SHP77 treated with DMSO at 0.1 percent for 48 hours (cell line): ENCODE data around the gene RAPGEF4.

Source experiments
- DNase-seq: peaks from one replicate; lab custom pipeline; 2025; lab: John Stamatoyannopoulos, UW

RAPGEF4 gene

DNA sequence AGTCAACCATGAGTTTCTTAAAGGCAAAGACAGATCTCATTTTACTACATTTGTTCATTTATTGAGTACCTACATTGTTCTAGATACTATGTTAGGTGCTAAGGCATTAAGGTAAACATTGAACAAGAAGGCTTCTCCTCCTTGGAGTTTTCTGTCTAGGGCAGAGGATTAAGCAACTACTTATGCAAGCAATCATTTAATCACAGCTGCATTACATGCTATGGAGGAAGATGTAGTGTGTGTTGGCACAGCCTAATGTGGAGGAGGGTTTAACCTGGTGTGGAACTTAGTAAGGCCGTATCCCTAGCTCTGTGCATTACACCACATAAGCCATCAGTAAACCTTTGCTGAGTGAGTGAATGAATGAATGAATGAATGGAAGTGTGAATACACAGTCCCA, 233.5 kb downstream of the RAPGEF4 start:
- DNase-seq = no peak

DNA sequence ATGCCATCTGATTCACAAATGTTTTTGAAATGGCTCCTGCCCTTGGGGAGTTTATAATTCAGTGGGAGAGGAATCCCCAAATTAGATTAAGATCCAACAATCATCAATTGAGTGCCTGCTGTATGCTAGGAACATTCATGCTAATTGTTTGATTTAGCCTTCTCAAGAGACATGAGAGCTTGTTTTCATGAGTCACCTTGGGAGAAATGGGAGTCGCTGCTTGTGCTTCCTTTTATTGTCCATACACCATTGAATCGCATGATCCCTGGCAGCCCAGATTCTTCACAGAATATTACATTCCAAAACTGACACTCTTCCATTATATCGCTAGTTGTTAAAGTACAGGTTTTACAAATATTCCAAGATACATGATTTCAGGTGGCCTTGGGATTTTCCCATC, 234.0 kb downstream of the RAPGEF4 start:
- DNase-seq = no peak

DNA sequence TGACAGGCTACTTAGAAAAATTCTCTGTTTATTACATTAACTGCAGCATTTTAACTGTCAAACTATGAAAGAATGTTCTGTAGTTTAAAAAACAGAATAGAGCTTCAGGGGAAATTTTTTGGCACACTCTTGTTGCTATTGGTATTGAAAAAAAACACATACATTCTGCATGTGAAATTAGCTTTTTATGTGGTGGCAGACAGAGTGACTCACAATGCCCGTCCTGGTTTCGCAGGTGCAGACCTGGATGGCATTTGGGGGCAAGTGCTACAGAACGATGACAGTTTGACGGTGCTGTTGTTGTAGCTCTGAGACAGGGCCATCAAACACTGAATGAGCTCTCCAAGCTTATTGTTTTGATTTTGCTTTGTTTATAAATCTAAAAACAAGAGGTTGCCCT, 235.0 kb downstream of the RAPGEF4 start:
- DNase-seq = no peak

DNA sequence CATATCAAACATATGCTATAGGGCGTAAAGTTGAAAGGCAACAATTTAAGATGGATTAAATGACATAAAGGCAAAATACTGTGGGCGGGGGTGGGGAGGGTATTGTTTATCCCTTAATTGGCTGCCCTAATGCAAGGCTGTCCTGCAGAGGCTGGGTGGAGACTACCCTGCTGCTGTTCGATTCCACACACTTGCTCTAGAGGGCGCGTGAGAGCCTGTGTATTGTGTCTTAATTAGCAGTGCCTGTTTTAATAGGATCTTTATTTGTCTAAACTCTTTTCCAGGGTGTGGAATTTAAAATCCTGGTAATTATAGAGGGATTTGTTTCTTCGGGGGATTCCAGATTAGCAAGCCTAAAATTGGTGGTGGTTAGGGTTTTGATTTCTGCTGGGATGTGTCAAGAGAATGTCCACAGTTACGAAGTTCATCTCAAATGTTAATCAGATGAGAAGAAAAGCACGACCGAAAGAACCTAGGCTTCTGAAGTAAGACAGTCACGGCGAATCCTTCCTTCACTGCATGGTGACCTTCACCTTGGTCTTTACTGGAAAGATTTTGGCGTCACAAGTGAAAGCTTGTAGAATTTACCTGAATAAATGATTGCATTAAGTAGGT, 236.5 kb downstream of the RAPGEF4 start:
- no peak for DNase-seq

DNA sequence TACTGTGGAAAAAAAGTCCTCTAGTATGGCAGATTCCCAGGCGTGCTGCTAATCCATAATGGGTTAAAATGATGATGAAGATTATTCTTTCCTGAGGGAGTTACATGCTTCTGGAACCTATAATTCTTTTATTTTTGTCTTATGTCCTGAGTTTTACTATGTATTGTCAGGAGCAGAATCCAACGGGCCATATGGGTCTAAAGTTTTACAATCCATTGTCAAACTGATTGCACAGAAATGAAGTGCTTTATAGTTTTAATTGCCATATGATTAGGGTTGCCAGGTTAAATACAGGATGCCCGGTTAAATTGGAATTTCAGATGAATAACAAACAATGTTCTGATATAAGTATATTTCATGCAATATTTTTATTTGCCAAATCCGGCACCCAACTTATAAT, 239.1 kb downstream of the RAPGEF4 start:
- no peak for DNase-seq

DNA sequence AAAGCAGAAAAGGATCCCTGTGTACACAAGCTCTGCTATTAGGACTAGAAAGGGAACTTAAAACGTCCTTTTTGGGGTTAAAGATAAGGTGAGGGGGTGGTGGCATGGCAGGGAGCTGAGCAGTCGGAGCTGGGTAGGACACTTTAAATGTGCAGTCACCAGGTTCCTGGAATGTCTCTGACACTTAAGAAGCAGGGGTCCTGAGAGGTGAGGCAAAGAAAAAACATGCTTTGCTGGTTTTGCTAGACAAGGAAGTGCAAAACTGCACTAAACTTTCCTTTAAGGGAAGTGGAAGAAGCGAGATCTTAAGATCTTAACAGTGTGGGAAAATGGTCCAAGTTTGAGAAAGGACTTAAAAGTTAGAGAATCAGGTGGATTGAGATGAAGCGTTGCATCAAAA, 240.5 kb downstream of the RAPGEF4 start:
- DNase-seq = no peak

DNA sequence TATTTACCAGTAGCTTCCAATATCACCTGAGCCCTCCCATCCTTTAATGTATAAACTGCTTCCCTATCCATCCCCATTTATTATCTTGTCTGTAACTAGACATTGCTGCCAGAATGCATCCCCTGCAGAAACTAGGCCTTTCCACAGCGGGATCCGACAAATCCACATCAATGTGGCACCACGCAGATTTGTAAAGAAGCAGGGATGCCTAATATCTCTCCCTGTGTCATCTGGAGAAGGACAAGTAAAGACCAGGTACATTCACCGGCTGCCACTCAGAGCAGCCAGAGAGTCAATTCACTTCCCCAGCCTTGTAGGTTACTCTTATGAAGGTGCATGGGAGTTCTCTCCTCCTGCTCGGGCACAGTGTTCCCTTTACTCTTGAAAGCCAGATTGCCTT, 241.2 kb downstream of the RAPGEF4 start:
- DNase-seq = no peak

DNA sequence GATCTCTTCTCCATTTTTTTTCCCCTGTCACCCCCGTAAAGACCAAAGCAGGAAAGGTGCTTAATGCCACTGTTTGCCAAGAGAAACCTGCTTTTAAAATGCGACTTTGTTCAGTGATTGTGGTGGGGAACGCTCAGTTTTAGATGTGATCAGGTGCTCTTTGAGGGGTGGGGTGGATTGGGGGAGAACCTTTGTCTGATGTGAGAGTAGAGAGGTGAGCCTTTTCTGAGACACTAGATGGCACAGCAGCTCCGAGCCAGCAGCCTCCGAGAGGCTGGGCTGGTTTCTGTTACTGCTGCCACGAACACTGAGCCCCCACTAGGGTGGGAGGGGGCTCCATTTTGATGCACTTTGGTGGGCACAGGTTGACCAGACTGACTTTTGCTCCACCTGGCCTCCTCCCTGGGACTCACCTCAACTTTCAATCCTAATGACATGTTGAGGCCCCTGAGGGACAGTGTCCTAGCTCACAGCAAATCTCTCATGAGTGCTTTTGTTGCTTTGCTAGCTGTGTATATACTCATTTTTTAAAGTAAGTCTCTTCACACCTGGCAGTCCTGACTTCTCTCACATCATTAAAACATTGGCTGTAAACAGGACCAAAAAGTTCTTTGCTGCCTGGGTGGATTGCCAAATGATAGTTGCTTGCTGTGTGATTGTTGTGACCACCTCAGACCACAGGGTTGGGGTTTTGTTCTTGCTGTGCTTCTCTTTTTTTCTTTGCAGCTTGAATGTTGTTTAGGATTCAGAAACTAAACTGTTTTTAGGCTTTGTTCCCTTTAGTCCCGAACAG, 241.8 kb downstream of the RAPGEF4 start:
- no peak for DNase-seq

DNA sequence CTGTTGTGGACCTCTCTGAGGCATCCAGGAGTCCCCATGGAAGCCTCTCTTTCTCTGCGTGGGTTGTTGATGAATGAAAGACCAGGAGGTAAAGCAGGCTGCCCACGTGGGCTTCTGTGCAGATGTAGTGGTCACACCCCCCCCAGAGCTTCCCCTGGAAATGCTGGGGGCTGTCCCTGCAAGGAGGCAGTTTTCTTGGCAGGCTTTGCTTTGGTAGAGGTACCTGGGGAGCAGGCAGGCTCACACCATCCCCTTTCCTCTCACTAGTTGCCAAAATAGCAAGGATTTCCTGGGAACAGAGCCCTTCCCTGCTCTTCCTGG, 242.4 kb downstream of the RAPGEF4 start:
- no peak for DNase-seq

DNA sequence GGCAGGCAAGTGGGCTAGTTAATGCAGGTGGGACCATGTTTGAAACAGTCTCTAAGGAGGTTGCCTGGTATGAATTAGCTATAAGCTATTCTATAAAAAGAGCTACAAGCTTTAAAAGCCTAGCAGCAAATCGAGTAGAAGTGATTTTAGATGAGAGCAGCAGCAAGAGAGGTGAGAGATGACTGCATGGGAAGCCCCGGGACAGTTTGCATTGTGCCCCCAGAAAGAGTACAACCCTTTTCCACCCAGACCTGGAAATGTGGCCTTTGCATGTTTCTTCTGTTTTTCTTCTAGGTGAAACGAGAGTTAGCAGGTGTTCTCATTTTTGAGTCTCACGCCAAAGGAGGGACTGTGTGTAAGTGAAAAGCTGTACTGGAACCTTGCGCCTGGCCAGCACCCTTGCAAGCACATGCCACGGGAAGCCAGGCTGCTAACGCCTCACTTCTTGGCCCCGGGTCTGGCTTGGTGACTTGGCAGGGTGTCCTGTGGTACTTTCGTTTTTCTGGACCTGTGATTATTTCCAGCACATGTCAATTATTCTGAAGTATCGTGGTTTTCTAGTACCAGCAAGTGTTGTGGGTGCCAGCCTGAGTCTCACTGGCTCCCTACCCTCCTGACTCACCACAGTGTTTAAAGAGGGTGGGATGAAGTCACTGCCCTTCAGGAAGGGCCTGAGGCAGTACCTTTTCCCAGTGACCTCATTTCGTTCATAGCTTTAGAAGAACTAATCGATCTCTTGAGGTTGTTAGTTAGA, 249.7 kb downstream of the RAPGEF4 start:
- no peak for DNase-seq

DNA sequence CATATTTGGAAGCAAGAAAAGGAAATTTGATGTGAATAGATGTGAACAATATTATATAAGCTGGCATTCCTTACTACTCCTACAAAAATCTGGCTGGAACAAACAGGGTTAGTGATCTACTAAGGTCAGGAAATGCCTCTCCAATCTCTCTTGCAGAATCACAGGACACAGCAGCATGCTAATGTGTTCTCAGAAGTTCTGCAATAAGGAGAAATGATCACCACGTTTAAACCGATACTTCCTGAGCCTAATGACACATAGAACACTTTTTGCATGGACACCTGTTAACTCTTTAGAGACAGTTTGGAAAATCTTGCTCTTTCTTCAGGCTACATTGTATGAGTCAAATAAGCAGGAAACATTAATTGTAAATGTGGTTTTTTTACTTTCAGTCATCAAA, 250.4 kb downstream of the RAPGEF4 start:
- no peak for DNase-seq

DNA sequence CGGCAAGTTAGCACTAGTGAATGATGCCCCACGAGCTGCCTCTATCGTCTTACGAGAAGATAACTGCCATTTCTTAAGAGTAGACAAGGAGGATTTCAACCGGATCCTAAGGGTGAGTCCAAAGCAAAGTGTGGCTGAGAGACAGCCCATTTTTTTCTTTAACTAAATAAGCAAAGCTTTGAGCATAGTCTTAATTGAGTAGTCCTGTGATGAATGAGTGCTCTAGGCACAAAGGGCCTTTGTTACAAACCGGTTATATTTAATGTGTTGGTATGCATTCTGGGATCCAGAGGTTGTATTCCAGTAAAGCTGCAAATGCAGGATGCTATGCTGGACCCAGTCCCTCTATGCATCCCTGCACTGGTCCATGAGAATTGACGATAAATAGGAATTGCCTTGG, 253.1 kb downstream of the RAPGEF4 start:
- DNase-seq = no peak

DNA sequence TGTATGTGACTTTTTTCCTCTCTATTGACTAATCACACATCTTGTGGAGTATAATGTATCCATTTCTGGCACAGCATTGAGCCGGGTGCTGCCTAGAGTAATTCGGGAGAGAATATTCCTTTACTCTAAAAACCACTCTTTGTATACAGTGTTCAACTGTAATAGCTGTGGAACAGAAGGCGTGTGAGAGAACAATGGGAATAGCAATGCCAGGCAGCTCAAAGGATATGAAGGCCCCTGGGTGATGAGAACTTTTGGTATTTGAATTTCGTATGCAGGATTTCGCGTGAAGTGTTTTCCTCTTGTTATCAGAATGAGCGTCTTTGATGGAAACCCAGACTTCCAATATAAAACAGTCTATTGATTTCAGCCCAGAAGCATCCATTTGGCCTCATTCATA, 255.4 kb downstream of the RAPGEF4 start:
- DNase-seq = no peak

DNA sequence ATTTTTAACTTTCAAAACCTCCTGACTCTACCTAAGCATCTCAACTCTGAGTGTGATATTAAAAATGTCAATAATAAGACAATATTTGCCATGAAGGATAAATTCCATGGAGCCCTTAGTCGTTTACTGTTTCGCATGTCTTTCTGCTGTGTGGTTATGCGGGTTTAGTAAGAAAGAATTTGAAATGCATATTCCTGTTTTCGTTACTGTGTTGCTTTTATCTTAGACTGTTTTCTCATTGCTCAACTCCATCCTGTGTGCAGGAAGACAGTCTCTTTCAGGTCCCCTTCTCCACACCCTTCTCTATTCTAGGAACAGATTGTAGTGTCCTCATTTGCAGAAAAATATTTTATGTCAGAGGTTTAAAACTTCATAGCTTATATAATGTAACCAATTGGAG, 257.5 kb downstream of the RAPGEF4 start:
- no peak for DNase-seq

DNA sequence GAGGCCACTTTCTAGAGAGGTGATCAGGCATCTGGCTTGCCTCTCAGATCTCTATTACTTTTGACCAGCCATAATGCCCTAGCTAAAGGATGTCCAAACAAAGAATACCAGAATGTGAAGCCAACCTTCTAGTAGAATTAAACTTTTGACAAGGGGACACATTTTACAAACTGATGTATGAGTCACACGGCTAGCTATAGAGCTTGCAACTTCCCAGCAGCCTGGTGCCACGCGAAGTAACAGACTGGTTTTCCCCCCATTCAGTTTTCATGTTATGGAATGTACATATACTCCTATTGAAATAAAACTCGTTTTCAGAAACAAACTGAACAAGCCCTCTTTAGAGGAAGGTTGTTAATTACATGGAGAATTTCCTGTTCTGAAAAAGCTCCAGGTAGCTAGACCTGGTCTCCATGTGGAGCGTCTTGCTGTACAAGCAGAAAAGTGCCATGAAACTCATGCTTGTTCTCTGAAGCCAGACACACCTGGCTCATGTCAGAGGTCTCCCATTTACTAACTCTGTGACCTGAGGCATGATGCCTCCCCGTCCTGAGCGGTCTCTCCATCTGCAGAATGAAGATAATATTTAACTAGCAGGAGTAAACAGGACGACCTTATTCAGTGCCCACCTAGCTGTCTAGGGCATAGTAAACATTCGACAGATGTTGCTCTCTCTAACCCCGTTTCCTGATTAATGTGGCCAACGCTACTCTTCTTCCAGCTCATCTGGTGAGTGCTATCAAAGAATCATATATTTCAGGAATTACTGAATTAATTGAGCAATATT, 258.5 kb downstream of the RAPGEF4 start:
- no peak for DNase-seq

DNA sequence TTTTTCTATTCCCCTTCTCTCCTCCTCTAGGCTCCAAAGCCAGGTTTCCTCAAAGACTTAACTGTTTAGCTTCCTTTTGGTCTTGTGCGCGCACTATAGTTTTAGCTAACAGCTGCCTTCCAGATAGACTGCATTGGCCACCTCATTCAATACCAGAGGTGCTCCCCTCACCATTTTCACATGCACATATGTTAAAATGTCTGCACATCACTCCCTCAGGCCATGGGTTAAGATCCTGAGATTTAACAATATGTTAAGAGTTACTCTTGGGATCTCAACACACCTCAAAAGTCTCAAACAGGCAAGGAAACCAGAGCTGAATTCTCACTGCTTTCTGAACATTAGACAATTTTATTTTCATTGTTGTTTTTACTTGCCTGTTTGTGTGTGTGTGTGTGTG, 259.2 kb downstream of the RAPGEF4 start:
- DNase-seq = no peak

DNA sequence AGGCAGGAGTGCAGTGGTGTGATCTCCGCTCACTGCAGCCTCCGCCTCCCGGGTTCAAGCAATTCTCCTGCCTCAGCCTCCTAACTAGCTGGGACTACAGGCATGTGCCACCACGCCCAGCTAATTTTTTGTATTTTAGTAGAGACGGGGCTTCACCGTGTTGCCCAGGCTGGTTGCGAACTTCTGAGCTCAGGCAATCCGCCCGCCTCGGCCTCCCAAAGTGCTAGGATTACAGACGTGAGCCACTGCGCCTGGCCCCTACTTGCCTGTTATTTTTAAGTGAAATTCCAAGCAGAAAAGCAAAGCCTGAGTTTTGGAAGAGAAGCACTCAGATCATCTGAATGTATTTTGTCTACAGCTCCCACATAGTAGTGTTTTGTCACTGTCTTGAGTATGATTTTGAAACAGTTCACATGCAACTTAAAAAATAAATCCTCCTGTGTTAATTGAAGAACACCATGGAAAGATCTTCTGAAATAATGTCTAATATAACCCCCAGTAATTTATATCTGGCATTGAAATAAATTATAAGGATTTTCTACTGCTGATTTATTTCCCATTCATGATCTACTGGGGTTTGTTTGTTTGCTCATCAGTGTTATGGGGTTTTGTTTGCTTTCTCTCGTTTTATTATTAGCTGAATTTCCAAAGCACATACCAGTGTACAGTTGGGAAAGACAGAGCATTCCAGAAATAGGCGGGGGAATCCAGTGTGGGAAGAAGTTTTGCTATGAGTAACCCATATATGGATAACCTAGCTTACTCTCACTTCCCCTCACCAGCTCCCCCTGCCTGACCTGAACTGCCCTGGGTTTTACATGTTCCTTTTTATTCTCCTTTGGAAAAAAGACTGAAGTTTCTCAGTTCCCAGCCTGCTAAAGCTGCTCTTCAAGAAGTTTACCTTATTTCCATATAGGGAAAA, 259.9 kb downstream of the RAPGEF4 start:
- DNase-seq = no peak

DNA sequence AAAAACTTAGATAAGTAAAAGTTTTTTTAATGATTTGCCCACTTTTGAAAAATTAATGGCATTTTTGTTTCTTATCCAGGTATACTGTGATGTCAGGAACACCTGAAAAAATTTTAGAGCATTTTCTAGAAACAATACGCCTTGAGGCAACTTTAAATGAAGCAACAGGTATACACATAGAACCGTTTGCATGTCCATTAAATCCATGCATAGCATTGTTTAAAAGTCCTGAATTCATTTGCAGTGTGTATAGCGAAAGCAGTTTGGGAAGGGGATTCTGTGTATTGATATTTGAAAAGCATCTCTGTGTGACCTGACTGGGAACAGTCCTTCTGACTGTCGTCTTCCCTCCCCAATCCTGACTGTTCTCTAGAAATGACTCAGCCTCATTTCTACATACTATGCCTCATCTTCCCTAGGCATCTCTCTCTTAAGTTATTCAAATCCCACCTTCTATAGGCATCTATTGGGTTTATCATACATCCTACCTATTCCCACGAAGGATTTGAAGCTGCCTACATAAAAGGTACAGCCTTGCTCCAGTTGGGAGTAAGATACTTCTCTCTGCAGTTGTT, 260.8 kb downstream of the RAPGEF4 start:
- no peak for DNase-seq

DNA sequence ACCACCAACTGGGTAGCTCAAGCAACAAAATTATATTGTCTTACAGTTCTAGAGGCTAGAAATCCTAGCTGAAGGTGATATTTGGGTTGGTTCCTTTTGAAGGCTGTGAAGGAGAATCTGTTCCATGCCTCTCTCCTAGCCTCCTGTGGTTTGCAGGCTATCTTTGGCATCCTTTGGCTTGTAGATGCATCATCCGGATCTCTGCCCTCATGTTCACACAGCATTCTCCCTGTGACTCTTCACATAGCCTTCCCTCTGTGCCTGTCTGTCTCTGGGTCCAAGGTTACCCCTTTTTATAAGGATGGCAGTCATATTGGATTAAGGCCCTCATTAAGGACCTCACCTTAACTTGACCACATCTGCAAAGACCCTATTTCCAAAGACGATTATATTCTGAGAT, 261.4 kb downstream of the RAPGEF4 start:
- no peak for DNase-seq

DNA sequence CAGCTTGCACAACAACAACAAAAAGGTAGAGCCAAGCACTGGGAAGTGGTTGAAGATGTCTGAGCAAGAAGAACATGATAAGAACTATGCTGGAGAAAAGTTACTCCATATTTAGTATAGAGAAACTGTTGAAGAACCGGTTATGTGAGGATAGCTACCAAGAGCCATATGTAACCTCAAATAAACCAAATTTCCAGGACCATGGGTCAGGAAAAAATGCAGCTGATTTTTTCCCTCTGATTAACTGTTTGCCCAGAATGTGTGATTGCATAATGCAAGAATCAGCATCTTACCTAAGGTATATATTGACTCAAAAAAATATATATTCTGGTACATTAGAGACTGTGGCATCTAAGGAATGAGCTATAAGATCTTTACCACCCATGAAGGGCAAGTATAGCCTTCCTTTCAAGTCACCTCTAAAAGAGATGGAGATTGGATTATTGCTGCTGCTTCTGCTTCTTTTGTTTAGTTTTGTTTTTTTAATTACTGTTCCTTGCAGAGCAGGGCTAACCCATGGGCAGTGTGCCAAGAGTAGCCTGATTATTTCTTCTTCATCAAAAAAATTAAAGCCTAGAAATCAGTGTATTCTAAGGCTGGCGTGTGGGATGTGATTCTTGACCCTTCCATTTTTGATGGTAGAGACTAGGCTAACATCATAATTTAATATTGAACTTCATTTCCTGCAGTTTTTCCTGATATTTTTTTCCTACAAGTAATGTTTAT, 263.1 kb downstream of the RAPGEF4 start:
- DNase-seq = no peak
